GOT3 (cell line): Measurements from ENCODE around the gene RBM48.
"Not testable (repeated sequence)": the region's sequence is repeated elsewhere in the genome, so short reads cannot be mapped to it uniquely, and the experiment has no call there.

Experiments used
- DNase-seq: peaks from one replicate; lab custom pipeline; 2025; ENCODE audit warnings: mixed read lengths; lab: John Stamatoyannopoulos, UW

The RBM48 gene

DNA sequence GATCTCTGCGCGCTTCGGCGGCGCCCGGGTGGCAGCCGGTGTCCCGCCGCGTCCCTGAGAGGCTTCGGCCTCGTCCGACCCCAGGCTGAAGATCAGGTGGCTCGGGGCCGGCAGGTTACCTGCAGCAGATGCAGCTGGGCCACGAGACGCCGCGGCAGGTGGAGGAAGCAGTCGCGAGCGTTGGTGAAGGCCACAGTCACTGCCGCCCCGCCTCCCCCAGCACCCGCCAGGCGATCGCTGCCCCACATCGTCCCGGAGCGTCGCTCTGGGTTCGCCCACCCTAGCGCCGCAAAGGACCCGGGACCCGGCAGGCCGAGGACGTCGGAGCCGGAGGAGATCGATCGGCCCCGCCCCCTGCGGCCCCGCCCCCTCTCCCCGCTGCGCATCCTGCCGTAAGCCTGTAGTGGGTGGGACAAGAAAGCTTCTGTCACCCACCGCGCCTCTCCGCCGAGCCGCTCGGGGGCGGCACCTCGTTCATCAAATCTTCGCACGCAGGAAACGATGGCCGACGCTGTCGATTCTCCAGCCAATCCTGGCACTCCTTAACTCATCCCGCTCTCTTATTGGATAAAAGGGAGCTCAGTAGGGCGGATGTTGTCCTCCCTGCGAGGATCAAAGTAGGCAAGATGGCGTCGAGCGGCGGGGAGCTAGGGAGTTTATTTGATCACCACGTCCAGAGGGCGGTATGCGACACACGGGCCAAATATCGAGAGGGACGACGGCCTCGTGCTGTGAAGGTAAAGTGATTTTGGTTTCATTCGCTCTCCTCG is at the start of gene RBM48, which contains the start of gene PEX1:
Gene RBM48 (plus strand): TSS at position 608 of the 770 bp plus-strand sequence. CDS start 19 bp downstream, at position 627.
Gene PEX1 (minus strand): TSS at position 333 of the 770 bp plus-strand sequence. CDS start 85 bp downstream, at position 248.
- DNase-seq: peak; percentile 88

DNA sequence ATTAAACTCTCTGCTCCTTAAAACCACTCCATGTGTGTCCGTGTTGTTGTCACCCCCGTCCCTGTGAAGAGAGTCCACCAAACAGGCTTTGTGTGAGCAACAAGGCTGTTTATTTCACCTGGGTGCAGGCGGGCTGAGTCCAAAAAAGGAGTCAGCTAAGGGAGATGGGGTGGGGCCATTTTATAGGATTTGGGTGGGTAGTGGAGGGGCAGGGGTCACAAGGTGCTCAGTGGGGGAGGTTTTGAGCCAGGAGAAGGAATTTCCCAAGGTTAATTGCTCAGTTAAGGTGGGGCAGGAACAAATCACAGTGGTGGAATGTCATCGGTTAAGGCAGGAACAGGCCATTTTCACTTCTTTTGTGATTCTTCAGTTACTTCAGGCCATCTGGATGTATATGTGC is 49.4 kb upstream of the RBM48 start:
- not testable (repeated sequence) for DNase-seq

DNA sequence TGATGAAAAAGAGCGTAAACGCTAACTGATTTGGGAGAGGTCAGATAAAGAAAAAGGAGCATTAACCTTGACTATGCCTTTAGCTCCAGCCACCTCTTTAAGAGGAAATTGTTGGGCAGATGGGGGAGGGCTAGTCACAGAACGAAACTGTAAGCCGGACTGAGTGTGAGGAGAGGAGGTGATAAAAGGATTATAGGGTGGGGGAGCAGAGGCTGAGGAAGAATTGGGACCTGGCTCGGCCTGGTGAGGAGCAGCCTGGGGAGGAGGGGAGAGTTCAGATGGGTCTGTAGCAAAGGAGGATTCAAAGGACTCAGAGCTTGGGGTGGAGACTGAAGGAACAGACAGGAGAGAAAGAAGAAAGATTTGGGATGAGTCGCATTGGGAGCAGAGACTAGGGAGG is 45.0 kb upstream of the RBM48 start:
- not testable (repeated sequence) for DNase-seq

DNA sequence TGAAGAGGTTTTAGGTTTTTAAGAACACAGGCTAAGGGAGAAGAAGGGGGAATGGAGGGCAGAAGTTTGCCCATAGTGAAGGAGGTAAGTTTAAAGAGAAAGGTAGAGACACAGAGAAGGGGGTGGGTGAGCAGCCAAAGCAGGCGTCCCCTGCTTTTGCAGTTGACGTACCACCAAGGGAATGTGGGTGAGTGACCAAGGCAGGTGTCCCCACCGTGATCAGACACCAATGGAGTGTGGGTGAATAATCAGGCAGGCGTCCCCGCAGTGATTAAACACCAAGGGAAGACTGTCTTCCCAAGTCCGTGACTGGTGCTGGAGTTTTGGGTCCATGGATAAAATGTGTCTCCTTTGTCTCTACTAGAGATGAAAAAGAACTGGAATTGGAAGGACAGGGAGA is 44.4 kb upstream of the RBM48 start:
- DNase-seq: not testable (repeated sequence)

DNA sequence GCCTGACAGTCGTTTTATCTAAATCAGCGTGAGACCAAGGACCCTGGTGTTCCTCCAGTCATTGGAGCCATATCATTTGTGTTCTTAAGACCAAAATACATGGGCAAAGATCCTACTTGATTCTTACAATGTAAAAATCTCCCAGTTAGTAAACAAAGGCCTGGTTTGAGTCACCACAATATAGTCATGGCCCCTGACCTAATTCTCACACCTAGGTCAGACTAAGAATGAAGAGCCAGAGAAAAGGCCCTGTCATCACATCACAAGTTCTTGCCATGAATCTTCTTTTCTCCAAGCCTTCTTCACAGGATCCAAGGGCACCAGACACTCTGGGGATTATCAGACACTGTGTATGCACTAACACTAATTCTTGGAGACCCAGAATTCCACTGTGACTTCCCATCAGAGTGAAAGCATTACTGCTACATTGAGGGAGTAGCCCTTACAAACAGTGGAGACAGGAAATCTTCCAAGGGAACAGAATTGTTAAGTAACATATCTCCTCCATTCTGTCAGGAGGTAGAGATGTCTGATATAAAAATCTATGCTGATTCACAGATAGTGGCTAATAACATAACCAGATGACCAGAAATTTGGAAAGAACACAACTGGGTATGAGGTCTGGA is 43.2 kb upstream of the RBM48 start:
- DNase-seq: no peak

DNA sequence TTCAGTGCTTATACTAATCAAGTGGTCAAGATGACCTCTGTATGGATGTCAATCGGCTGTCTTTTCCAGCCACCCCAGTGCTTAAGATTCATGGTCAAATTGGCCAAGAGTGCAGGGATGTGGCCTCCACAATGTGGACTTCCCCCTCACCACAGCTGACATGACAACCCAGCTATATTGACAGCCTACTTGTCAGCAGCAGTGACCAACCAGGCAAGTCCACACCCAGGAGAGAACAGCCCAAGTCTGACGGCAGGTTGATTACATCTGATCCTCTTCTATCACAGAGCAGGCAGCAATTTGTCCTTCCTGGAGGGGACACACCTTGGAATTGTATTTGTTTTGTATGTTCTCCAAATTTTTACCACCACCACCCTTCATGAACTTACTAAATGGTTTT is 42.6 kb upstream of the RBM48 start:
- DNase-seq: no peak

DNA sequence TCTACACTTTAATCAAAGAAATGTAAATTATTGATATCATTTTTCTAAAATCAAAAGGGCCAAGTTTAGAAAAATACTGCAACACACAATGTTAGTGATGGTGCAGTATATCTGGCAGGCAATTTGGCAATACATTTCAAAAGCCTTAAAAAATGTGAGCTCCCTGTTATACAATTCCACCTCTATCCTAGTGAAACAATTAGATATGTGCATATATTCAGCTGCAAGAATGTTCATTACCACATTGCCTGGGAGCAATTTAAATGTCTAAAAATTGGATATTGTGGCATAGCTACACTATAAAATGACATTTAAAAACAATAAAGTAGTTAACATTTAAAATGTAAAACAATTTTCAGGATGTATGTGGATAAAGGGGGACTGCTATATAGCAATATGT is 40.8 kb upstream of the RBM48 start:
- no peak for DNase-seq

DNA sequence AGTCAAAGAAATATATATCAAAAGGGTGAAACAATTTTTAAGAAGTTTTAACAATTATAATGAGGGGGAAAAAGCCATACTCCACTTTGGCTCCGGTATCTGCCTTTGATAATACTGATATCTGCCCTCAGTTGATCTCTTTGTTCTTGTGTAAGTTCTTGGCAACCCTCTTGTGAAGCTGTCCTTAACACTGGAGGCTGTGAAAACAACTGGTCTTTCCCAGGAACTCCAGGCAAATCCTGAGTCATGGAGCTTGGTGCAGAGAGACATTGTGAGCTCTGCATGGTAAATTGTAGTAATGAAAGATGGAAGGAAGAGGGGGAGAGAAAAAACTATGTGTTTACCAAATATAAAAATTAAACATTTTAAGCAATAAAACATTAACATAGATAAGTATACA is 39.0 kb upstream of the RBM48 start:
- no peak for DNase-seq

DNA sequence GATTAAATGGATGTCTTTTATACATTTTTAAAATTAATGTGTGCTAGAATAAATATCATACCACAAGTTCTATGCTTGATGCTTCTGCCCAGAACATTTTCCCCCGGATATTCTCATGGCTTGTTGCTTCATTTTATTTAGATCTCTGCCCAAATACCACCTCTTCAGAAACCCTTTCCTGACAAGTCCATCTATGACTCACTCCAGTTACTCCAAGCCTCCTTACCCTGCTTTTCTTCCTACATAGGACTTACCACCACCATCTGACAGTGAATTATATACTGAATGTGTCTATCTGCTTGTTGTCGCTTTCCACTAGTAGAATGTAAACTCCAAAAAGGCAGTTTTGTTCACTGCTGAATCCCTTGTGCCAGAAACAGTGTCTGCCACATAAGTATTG is 31.7 kb upstream of the RBM48 start:
- no peak for DNase-seq

DNA sequence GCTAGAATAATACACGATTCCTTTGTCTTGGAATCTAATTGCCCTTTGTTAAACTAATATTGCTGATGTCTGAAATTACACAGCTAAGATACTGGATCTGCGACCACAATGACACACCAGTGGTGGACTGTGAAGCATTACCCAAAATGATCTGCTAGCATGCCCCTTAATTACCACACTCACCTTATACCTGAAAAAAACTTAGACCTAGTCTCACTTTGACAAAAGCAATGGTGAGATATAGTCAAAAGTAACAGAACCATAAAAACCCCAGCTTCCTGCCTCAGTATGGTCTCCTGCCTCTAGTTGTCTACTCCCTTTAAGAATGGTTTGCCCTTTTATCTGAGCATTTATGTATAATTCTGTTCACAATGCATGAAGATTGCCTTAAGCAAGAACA is 30.0 kb upstream of the RBM48 start:
- no peak for DNase-seq

DNA sequence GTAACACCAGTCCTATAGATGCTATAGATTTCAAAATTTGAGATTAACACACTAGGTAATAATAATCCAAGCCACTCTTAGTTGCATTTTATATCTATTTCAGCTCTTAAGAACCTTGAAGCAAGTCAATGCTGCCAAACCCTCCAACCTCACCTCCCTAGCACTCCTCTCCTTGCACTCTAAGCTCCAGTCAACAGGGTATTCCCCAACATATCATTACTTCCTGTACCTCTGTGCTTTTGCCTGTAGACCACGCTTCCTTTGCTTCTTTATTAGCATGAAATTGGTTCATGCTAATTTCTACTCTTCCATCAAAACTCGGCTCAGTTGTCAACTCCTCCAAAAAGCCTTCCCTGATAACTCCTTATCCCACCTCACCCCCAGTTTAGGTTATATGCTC is 24.8 kb upstream of the RBM48 start:
- DNase-seq: no peak

DNA sequence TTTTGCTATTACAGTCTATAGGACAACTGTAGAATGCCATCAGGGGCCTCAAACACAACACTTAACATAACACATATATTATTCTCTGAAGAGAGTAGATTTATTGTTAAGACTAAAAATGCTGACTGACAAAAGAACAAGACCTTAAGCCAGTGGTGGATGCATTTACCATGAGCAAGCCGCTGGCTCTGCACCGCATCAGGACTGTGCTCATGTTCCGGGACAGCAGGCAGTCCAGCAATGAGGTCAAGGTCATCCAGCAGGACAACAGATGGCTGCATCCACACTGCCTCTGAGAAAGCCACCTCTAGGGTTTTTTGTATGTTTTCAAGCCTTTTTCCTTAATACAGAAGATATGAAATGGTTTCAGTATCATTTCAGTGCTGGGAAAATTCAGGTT is 24.0 kb upstream of the RBM48 start:
- no peak for DNase-seq

DNA sequence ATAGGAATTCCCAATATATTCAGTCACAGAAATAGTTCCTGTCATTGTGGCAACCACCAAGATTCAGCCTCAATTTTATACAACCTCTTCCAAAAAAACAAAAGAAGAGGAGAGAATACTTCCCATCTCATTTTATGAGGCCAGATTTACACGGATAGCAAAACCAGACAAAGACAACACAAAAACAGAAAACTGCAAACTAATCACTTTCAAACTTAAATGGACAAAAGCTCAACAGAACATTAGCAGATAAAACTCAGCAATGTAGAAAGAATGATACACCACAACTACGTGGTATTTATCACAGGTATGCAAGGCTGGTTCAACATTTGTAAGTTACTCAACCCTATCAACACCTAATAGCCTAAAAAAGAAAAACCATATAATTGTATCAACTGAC is 22.2 kb upstream of the RBM48 start:
- no peak for DNase-seq

DNA sequence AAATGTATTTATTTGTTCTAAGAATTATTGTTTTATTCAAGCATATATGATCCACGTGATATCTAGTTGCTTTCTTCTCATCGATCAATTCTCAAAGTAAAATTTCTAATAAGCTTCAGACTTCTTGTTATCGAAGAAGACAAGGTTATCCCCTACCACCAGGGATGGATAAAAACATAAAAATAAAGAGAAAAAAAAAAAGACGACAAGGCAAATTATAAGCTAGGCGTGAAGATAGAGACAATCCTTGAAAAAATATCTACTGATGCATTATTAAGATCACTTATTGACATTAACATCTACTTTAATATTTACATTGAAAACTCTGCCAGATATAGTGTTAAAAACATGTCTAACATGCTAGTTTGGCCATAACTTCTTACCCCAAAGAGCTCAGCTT is 19.6 kb upstream of the RBM48 start:
- no peak for DNase-seq

DNA sequence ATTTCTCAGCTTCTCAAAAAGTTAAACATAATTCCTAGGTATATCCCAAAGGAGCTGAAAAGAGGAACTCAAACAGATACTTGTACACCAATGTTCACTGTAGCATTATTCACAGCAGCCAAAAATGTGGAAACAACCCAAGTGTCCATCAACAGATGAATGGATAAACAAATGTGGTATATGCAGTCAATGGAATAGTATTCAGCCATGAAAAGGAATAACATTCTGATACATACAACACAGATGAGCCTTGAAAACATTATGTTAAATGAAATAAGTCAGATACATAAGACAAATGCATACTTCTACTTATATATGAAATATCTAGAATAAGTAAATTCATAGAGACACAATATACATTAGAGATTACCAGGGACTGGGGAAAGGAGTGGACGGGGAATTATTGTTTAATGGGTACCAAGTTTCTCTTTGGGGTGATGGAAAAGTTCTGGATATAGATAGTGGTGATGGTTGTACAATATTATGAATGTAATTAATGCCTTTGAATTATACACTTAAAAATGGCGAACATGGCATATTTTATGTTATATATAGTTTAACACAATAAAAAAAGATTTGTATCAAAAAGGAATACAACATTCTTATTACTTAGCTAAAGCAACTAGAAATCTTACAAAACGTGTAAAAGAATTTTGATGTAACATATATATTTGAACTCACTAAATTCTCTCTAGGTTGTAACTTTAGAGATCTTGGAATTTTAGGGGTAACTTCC is 15.3 kb upstream of the RBM48 start:
- no peak for DNase-seq

DNA sequence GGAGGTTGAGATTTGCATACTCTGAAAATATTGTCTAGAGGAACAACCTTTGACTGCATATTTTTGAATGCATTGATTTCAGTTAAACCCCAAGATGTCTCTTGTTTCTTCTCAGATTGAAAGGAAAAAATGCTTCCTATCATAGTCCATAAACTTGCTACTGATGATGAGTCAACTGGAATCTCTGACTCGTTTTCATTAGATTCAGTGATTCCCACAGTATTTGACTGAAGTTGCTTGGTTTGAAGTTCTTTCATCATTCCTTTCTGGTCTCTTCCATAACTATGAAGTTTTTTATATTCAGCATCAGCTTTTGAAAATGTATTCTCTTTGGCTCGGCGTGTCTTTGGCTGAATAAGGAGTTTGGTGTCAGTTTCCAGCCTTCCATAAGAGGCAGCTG is 11.0 kb upstream of the RBM48 start:
- no peak for DNase-seq

DNA sequence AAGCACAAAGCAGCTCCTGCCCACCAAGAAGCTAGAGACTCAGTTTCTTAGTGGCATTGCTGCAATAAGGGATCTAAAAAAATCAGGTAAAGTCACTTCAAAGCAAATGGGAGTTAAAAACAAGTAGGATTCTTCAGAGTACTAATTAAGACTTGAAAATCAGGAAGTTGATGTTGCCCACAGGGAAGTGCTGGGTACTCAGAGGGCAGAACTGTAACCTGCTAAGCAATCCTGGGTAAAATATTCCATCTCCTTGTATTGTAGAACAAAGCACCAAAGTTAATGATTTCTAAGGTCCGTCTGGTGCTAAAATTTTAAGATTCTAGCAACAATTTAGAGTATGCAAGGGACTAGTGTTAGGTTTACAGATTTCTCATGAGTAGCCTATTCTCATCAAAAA is 8.6 kb upstream of the RBM48 start:
- no peak for DNase-seq

DNA sequence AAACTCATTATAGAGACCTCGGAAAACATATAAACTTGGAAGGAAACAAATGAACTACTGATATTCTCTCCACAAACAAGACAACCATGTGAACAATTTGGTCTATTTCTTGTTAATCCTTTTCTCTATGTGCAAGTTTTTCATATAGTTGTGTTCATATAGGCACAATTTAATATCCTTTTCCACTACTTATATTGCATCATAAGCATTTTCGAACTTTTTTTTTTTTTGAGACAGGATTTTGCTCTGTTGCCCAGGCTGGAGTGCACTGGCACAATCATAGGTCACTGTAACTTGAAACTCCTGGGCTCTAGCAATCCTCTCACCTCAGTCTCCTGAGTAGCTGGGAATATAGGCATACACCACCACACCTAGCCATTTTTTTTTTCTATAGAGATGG is 5.5 kb upstream of the RBM48 start:
- no peak for DNase-seq

DNA sequence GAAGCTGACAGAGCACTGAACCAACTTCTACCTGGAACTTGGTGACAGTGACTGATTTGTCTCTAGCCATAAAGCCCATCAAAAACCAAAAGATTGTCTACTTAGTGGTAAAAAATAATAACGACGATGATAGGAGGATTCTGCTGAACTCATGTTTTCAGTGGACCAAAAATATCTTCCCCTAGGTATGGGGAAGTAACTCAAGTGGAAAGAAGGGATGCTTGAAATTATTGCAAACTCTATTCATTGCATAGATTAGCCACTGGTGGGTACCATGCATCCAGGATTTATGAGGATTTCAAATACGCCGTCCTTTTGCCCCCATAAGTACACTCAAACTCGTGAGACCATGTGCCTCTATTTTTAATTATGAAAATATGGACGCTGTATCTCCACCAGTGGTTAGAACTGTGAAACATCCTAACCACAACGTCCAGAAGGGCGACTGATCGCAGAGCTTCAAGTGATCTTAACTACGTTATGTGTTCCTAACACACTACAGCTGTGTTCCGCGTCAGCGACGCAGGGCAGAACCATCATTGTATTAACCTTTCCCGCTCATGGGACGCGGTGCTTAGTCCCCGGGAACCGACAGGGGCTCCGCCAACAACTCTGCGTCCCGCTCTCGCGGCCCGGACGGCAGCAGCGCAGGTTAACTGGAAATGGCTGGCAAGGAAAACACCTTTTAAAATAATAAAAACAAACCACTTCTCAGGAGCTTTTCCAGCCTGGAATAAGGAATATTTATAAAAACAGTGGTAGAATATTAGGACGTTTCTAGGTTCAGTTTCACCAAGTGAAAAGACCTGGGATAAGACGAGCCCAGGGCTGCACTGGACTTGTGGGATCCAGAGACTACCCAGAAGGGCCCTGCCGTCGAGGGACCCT is 1.1 kb upstream of the RBM48 start:
- no peak for DNase-seq

DNA sequence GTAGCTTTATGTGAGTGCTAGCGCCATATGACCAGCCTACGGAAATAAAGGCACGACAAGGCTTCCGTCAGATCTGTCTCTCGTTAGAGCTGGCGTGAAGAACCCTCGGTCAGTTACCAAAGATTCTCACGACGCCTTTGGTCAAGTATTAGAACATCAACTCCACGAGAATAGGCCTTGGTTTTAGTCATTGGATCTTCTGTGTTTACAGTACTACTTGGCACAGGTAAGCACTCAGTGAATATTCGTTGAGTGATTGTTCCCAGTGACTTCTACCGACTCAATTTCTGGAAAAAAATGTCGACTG is 316 bp downstream of the RBM48 start:
- DNase-seq: no peak

DNA sequence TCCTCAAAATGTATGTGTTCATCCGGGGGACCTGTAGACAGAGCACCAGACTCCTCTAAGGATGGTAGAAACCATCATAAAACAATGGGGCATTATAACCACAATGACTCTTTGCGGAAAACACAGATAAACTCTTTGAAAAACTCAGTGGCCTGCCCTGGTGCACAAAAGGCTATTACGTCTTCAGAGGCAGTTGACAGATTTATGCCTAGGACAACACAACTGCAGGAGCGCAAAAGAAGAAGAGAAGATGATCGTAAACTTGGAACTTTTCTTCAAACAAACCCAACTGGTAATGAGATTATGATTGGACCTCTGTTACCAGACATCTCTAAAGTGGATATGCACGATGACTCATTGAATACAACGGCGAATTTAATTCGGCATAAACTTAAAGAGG is 6.0 kb downstream of the RBM48 start:
- no peak for DNase-seq

DNA sequence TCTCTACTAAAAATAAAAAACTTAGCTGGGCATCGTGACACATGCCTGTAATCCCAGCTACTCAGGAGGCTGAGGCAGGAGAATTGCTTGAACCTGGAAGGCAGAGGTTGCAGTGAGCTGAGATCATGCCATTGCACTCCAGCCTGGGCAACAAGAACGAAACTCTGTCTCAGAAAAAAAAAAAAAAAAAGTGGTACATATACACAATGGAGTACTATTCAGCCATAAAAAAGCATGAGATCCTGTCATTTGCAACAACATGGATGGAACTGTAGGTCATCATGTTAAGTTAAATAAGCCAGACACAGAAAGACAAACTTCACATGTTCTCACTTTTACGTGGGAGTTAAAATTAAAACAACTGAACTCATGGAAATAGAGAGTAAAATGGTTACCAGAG is 14.9 kb downstream of the RBM48 start:
- DNase-seq: not testable (repeated sequence)
